Measurements from ENCODE around the gene ZNF454. TPM values are rescaled to one million over a fixed set of nuclear protein-coding genes. Genes with fewer than 3 reads are reported as not detected.

ZNF454 gene
- total RNA-seq, 2 experiments from 2014 or later = not detected

- no peaks in the 10 kb centered on the region for H3K9me2 ChIP-seq (ENCODE audit: insufficient read depth, low read length)
- H3K79me2 ChIP-seq (ENCODE audit: insufficient read depth, low read depth, low read length) = no peaks in the 10 kb centered on the region
- ChIA-PET CTCF (ENCODE audit: unreplicated experiment) (no interaction called here), POLR2A (no interaction called here)
- no TSS peak for BruUV-seq (replicated peaks)
- no peak overlapping the region for H3K4me3 ChIP-seq (ENCODE audit: low read depth, low read length, poor library complexity, severe bottlenecking)
- no peak overlapping the region for H3K4me2 ChIP-seq (ENCODE audit: low read length)
- TF ChIP-seq EZH2phosphoT487 (IDR thresholded peaks at IDR 0.05; ENCODE audit: borderline replicate concordance, low read depth, low read length) = no peak
- TF ChIP-seq, protein P1, sequence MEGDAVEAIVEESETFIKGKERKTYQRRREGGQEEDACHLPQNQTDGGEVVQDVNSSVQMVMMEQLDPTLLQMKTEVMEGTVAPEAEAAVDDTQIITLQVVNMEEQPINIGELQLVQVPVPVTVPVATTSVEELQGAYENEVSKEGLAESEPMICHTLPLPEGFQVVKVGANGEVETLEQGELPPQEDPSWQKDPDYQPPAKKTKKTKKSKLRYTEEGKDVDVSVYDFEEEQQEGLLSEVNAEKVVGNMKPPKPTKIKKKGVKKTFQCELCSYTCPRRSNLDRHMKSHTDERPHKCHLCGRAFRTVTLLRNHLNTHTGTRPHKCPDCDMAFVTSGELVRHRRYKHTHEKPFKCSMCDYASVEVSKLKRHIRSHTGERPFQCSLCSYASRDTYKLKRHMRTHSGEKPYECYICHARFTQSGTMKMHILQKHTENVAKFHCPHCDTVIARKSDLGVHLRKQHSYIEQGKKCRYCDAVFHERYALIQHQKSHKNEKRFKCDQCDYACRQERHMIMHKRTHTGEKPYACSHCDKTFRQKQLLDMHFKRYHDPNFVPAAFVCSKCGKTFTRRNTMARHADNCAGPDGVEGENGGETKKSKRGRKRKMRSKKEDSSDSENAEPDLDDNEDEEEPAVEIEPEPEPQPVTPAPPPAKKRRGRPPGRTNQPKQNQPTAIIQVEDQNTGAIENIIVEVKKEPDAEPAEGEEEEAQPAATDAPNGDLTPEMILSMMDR (conservative IDR thresholded peaks at IDR 0.05; ENCODE audit: low read length) = no peak
- intact Hi-C loops (cut with micrococcal nuclease; ENCODE audit: unreplicated experiment) = no loop called here
- H3K4me1 ChIP-seq (ENCODE audit: insufficient read depth, low read length, poor library complexity, severe bottlenecking) = no peaks in the 10 kb centered on the region
- H2AFZ ChIP-seq (ENCODE audit: low read length) = no peak overlapping the region
- no peak overlapping the region for H3K27ac ChIP-seq (ENCODE audit: low read depth, low read length, poor library complexity, severe bottlenecking)
- DNase-seq (ENCODE audit: low spot score) = no peak
- H3K36me3 ChIP-seq (ENCODE audit: insufficient read depth, low read length) = no peaks in the 10 kb centered on the region
- no peaks in the 10 kb centered on the region for H3K9me3 ChIP-seq (ENCODE audit: low read length)
- H4K20me1 ChIP-seq (ENCODE audit: insufficient read depth, low read length) = no peaks in the 10 kb centered on the region
Measured at GRCh38 chr5:178990491-178990890, 49.5 kb downstream of the ZNF454 start.

DNA sequence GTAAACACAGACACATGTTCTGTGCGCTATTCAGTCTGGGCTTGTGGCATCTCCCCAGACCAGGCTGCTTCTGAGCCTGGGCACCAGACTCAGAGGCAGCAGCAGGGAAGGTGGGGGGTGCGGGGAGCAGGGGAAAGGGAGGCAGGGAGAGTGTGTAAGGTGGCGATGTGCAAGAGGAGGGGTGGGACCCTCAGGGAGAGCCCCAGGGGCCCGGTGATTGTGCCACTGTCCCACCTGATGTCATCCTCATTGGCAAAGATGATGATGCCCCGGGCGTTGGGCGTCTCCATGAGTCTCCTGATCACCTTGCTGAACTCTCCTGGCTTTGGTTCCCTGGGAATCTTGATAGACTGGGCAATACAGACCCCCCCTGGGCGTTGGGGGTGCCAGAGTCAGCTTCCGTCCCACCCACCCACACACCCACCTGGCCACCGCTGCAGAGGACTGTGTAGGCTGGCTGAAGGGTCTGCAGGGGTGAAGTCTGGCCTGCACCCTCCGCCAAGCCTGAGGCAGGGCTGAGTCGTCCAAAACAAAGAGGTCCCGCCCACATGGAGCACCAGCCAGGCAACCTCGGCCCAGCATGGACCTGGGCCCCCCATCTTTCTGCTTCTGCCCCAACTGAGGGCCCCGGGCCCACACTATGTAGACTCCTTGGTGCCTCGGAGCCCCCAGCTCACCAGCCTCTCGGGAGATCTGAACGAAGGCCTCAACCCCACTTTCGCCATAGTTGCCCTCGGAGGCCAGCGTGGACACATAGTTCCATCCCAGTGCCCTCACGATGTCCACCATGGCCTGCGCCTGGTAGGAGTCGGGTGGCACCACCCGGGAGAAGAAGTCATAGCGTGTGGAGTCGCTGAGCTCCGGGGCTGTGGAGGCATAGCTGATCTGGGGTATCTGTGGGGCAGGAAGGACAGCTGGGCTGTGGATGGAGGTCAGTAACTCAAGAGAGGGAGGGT, 50.5 kb downstream of the ZNF454 start:
- H3K79me2 ChIP-seq (ENCODE audit: insufficient read depth, low read depth, low read length) = no peaks in the 10 kb centered on the region
- TF ChIP-seq, protein P1 (conservative IDR thresholded peaks at IDR 0.05; ENCODE audit: low read length) = no peak
- TF ChIP-seq EZH2phosphoT487 (IDR thresholded peaks at IDR 0.05; ENCODE audit: borderline replicate concordance, low read depth, low read length) = no peak
- no peak overlapping the region for H2AFZ ChIP-seq (ENCODE audit: low read length)
- H4K20me1 ChIP-seq (ENCODE audit: insufficient read depth, low read length) = no peaks in the 10 kb centered on the region
- no peaks in the 10 kb centered on the region for H3K4me1 ChIP-seq (ENCODE audit: insufficient read depth, low read length, poor library complexity, severe bottlenecking)
- no TSS peak for BruUV-seq (replicated peaks)
- H3K9me3 ChIP-seq (ENCODE audit: low read length) = no peaks in the 10 kb centered on the region
- ChIA-PET POLR2A (no interaction called here), CTCF (ENCODE audit: unreplicated experiment) (no interaction called here)
- no peaks in the 10 kb centered on the region for H3K9me2 ChIP-seq (ENCODE audit: insufficient read depth, low read length)
- H3K4me3 ChIP-seq (ENCODE audit: low read depth, low read length, poor library complexity, severe bottlenecking) = no peak overlapping the region
- DNase-seq (ENCODE audit: low spot score) = no peak
- no peaks in the 10 kb centered on the region for H3K36me3 ChIP-seq (ENCODE audit: insufficient read depth, low read length)
- intact Hi-C loops (cut with micrococcal nuclease; ENCODE audit: unreplicated experiment) = no loop called here
- no peak overlapping the region for H3K27ac ChIP-seq (ENCODE audit: low read depth, low read length, poor library complexity, severe bottlenecking)
- no peak overlapping the region for H3K4me2 ChIP-seq (ENCODE audit: low read length)

DNA sequence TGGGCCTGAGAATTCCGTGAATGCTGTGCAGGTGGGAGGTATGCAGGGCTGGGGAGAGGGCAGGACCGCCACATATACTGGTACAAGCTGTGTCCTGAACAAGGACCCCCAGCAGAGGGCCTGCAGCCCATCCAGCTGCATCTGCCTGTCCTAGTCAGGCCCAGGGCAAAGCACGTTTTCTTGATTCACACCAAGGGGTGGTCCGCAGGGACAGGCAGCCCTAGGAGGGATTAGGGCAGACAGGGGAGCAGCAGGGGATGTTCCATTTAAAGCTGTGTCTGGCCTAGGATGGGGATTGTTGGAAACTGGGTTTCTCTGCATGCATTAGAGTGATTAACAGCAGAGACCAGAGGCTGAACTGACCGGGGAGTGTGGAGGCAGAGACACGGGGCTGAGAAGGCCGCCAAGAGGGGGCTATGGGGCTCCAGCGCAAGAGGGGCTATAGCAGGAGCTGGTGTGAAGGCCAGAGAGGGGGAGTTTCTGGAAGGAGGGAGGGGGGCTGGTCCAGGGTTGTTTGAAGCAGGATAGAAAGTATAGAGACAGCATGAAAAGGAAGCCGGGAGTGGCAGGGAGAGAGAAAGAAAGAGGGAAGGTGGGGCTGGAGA, 51.4 kb downstream of the ZNF454 start:
- Histone ChIP-seq H3K36me3 (ENCODE audit: insufficient read depth, low read length) (no peaks in the 10 kb centered on the region), H4K20me1 (ENCODE audit: insufficient read depth, low read length) (no peaks in the 10 kb centered on the region), H3K9me2 (ENCODE audit: insufficient read depth, low read length) (no peaks in the 10 kb centered on the region), H3K27ac (ENCODE audit: low read depth, low read length, poor library complexity, severe bottlenecking) (no peak overlapping the region), H3K79me2 (ENCODE audit: insufficient read depth, low read depth, low read length) (no peaks in the 10 kb centered on the region), H3K9me3 (ENCODE audit: low read length) (no peaks in the 10 kb centered on the region), H3K4me1 (ENCODE audit: insufficient read depth, low read length, poor library complexity, severe bottlenecking) (no peaks in the 10 kb centered on the region), H3K4me2 (ENCODE audit: low read length) (no peak overlapping the region), H2AFZ (ENCODE audit: low read length) (no peak overlapping the region), H3K4me3 (ENCODE audit: low read depth, low read length, poor library complexity, severe bottlenecking) (no peak overlapping the region)
- CTCF ChIA-PET (ENCODE audit: unreplicated experiment) = no interaction called here
- BruUV-seq (replicated peaks) = no TSS peak
- no peak for DNase-seq (ENCODE audit: low spot score)
- intact Hi-C loops (cut with micrococcal nuclease; ENCODE audit: unreplicated experiment) = no loop called here
- TF ChIP-seq, protein P1 (conservative IDR thresholded peaks at IDR 0.05; ENCODE audit: low read length) = no peak
- no peak for TF ChIP-seq EZH2phosphoT487 (IDR thresholded peaks at IDR 0.05; ENCODE audit: borderline replicate concordance, low read depth, low read length)
- POLR2A ChIA-PET = no interaction called here
